Measurements from ENCODE around the gene CCDC91.

Gene CCDC91

GRCh38 chr12:28568118-28568517, 377.9 kb downstream of the CCDC91 start:
- Mint-ChIP-seq H3K27ac (no peak overlapping the region), H3K4me3 (no peak overlapping the region), H3K4me1 (no peaks in the 10 kb centered on the region), H3K9me3 (no peaks in the 10 kb centered on the region), H3K27me3 (no peaks in the 10 kb centered on the region), H3K36me3 (no peaks in the 10 kb centered on the region)
- CTCF ChIA-PET = no interaction called here
- no peak for DNase-seq

GRCh38 chr12:28568704-28569103, 378.4 kb downstream of the CCDC91 start:
- no peaks in the 10 kb centered on the region for H3K9me3 Mint-ChIP-seq
- H3K36me3 Mint-ChIP-seq = no peaks in the 10 kb centered on the region
- CTCF ChIA-PET = no interaction called here
- no peak for DNase-seq
- H3K4me3 Mint-ChIP-seq = no peak overlapping the region
- H3K4me1 Mint-ChIP-seq = no peaks in the 10 kb centered on the region
- H3K27ac Mint-ChIP-seq = no peak overlapping the region
- H3K27me3 Mint-ChIP-seq = no peaks in the 10 kb centered on the region

GRCh38 chr12:28569698-28570411, 379.6 kb downstream of the CCDC91 start:
- no peak overlapping the region for H3K4me3 Mint-ChIP-seq
- no peak overlapping the region for H3K27ac Mint-ChIP-seq
- H3K36me3 Mint-ChIP-seq = no peaks in the 10 kb centered on the region
- no peaks in the 10 kb centered on the region for H3K27me3 Mint-ChIP-seq
- H3K9me3 Mint-ChIP-seq = no peaks in the 10 kb centered on the region
- no peaks in the 10 kb centered on the region for H3K4me1 Mint-ChIP-seq
- CTCF ChIA-PET = interaction anchor here (0.7 kb wide), 1 partner anchor 63 kb away, joined by 3 read pairs; no protein-coding TSS in a partner anchor
- DNase-seq = no peak

- H3K4me3 Mint-ChIP-seq = no peak overlapping the region
- DNase-seq = no peak
- no peaks in the 10 kb centered on the region for H3K4me1 Mint-ChIP-seq
- H3K27ac Mint-ChIP-seq = no peak overlapping the region
- H3K36me3 Mint-ChIP-seq = no peaks in the 10 kb centered on the region
- CTCF ChIA-PET = no interaction called here
- H3K27me3 Mint-ChIP-seq = no peaks in the 10 kb centered on the region
- no peaks in the 10 kb centered on the region for H3K9me3 Mint-ChIP-seq
Observed at GRCh38 chr12:28570811-28571210, 380.6 kb downstream of the CCDC91 start.

- Mint-ChIP-seq H3K27ac (no peak overlapping the region), H3K9me3 (no peaks in the 10 kb centered on the region), H3K4me3 (no peak overlapping the region), H3K27me3 (no peaks in the 10 kb centered on the region), H3K4me1 (no peaks in the 10 kb centered on the region), H3K36me3 (no peaks in the 10 kb centered on the region)
- CTCF ChIA-PET = no interaction called here
- DNase-seq = no peak
Observed at GRCh38 chr12:28574746-28575592, 384.7 kb downstream of the CCDC91 start.

GRCh38 chr12:28575593-28576205, 385.4 kb downstream of the CCDC91 start:
- CTCF ChIA-PET = no interaction called here
- DNase-seq = no peak
- no peaks in the 10 kb centered on the region for H3K9me3 Mint-ChIP-seq
- no peak overlapping the region for H3K4me3 Mint-ChIP-seq
- no peaks in the 10 kb centered on the region for H3K36me3 Mint-ChIP-seq
- H3K4me1 Mint-ChIP-seq = no peaks in the 10 kb centered on the region
- no peak overlapping the region for H3K27ac Mint-ChIP-seq
- no peaks in the 10 kb centered on the region for H3K27me3 Mint-ChIP-seq

DNA sequence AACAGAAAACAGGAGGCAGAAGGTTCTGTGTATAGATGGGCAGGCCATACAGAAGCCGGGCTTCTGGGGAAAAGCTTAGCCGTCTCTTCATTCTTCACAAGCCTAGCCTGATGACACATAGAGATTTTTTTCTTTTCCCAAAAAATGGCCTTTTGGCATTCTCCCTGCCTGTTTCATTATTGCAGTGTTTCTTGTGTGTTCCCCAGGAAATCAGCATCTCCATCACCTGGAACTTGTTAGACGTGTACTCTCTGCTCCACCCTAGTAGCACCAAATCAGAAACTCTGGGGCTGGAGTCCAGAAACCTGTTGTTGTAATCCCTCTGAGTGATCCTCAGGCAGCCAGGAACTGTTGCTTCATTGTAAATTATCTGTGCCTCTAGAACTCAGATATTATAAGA, 388.1 kb downstream of the CCDC91 start:
- DNase-seq = no peak

GRCh38 chr12:28578833-28579252, 388.6 kb downstream of the CCDC91 start:
- Mint-ChIP-seq H3K36me3 (no peaks in the 10 kb centered on the region), H3K27ac (no peak overlapping the region), H3K9me3 (no peaks in the 10 kb centered on the region), H3K27me3 (no peaks in the 10 kb centered on the region), H3K4me3 (no peak overlapping the region), H3K4me1 (no peaks in the 10 kb centered on the region)
- DNase-seq = no peak
- CTCF ChIA-PET = no interaction called here

More for the DNA sequence above, 388.1 kb downstream of the CCDC91 start:
- CTCF ChIA-PET = no interaction called here
- Mint-ChIP-seq H3K4me3 (no peak overlapping the region), H3K27ac (no peak overlapping the region), H3K9me3 (no peaks in the 10 kb centered on the region), H3K27me3 (no peaks in the 10 kb centered on the region), H3K4me1 (no peaks in the 10 kb centered on the region), H3K36me3 (no peaks in the 10 kb centered on the region)

DNA sequence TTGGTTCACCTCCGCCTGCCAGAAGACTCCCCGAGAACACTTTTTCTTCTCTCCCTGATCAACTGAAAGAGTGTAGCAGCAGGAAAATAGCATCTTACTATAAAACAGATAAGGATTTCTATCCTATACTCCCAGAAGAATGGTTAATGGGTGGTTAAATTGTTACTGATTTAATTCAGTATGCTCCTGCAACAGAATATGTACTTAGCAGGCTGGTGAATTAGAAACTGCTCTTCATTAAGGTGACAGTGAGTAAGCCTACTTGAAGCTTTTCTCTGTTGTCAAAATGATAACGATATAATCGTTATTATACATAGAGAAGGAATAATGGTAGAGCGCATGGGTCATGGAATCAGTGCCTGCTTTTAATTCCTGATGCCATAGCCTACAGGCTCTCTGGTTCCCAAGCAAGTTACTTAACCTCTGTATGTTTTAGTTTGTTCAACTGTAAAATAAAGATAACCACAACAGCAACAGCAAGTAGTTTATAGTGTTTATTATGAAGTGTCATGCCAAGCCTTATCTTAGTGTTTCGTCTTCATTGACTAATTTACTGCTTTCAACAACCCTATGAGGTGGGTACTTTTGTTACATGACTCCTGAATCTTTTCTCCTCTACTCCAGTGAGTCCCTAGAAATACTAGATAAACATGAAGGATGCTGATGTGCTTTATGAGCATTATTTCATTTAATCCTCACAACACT, 392.6 kb downstream of the CCDC91 start:
- CTCF ChIA-PET = no interaction called here
- DNase-seq = no peak
- Mint-ChIP-seq H3K4me1 (no peaks in the 10 kb centered on the region), H3K27me3 (no peaks in the 10 kb centered on the region), H3K27ac (no peak overlapping the region), H3K36me3 (no peaks in the 10 kb centered on the region), H3K4me3 (no peak overlapping the region), H3K9me3 (no peaks in the 10 kb centered on the region)

DNA sequence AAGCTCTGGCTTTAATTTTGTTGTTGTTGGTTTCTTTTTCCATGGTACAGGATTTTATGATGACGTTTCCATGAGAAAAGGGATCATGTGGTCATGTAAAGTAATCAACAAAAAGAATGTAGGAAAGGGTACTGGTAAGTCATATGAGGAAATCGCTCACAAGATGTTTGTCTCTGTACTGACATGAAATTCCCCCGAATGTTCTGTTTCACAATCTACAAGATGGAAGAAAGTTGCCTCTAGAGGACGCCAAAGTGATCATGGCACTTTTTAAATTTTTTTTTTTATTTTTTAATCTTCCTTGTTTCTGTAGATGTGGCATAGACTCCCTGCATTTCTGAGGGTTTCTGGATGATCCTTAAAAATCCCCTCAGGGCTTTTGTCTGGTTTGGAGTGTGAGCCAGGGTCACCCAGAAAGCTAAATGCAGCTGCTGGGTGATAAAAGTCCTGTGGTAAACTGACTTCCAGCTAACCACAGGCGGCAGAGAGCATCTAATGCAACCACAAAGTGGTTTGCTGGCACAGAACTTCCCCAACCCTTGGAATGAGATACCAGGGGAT, 393.5 kb downstream of the CCDC91 start:
- CTCF ChIA-PET = no interaction called here
- Mint-ChIP-seq H3K9me3 (no peaks in the 10 kb centered on the region), H3K27ac (no peak overlapping the region), H3K36me3 (no peaks in the 10 kb centered on the region), H3K27me3 (no peaks in the 10 kb centered on the region), H3K4me3 (no peak overlapping the region), H3K4me1 (no peaks in the 10 kb centered on the region)
- no peak for DNase-seq

DNA sequence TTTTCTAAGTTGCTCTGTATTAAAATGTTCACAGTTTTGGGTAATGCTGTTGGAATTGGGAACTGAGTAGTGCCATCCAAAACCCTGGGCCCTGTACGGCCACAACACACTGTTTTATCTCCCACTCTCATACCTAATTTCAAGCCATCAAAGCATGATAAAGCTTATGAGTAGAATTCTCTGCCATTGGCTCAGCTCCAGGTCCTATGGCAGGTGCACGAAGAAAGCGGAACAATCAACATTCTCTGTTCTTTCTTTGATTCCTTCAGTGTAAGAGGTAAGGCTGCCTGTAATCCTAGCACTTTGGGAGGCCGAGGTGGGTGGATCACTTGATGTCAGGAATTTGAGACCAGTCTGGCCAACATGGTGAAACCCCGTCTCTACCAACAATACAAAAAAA, 394.9 kb downstream of the CCDC91 start:
- Mint-ChIP-seq H3K9me3 (peaks cover 1% of the 10 kb centered on the region), H3K4me3 (no peak overlapping the region), H3K27me3 (no peaks in the 10 kb centered on the region), H3K36me3 (no peaks in the 10 kb centered on the region), H3K4me1 (no peaks in the 10 kb centered on the region), H3K27ac (no peak overlapping the region)
- DNase-seq = no peak
- CTCF ChIA-PET = no interaction called here

- Mint-ChIP-seq H3K36me3 (no peaks in the 10 kb centered on the region), H3K4me1 (no peaks in the 10 kb centered on the region), H3K27ac (no peak overlapping the region), H3K27me3 (no peaks in the 10 kb centered on the region), H3K4me3 (no peak overlapping the region), H3K9me3 (peaks cover 1% of the 10 kb centered on the region)
- no peak for DNase-seq
- CTCF ChIA-PET = interaction anchor here (0.6 kb wide), 1 partner anchor 43 kb away, joined by 3 read pairs; no protein-coding TSS in a partner anchor
Observed at GRCh38 chr12:28586481-28586880, 396.2 kb downstream of the CCDC91 start.

- H3K4me3 Mint-ChIP-seq = no peak overlapping the region
- H3K4me1 Mint-ChIP-seq = no peaks in the 10 kb centered on the region
- H3K36me3 Mint-ChIP-seq = no peaks in the 10 kb centered on the region
- H3K27me3 Mint-ChIP-seq = no peaks in the 10 kb centered on the region
- no peak overlapping the region for H3K27ac Mint-ChIP-seq
- DNase-seq = no peak
- CTCF ChIA-PET = no interaction called here
- H3K9me3 Mint-ChIP-seq = peaks cover 6% of the 10 kb centered on the region
Observed at GRCh38 chr12:28591831-28592230, 401.6 kb downstream of the CCDC91 start.
